ENCODE measurements around the gene CA14.
A peak's percentile ranks its signal among the peaks of the same experiment; 100 is the strongest.
"Not testable (repeated sequence)": the region's sequence is repeated elsewhere in the genome, so short reads cannot be mapped to it uniquely, and the experiment has no call there.

CA14 gene

GRCh38 chr1:150235852-150236613 lies 21.5 kb upstream of the CA14 start, which contains the start of gene ANP32E:
ANP32E (minus strand) TSS chr1:150236112; CDS start chr1:150235786, 326 bp downstream.
- DNase-seq (ENCODE audit: low spot score) = peak; percentile 100

- no peak for DNase-seq (ENCODE audit: low spot score)
These were observed 20.9 kb upstream of the CA14 start for GRCh38 chr1:150236614-150237100.

GRCh38 chr1:150237176-150237575 lies 20.4 kb upstream of the CA14 start:
- DNase-seq (ENCODE audit: low spot score) = not testable (repeated sequence)

GRCh38 chr1:150237746-150238145 lies 19.8 kb upstream of the CA14 start:
- no peak for DNase-seq (ENCODE audit: low spot score)

GRCh38 chr1:150243003-150243402 lies 14.6 kb upstream of the CA14 start:
- no peak for DNase-seq (ENCODE audit: low spot score)

- DNase-seq (ENCODE audit: low spot score) = no peak
These were observed 7.6 kb upstream of the CA14 start for GRCh38 chr1:150249936-150250335.

GRCh38 chr1:150256198-150256553 lies 1.4 kb upstream of the CA14 start:
- no peak for DNase-seq (ENCODE audit: low spot score)

GRCh38 chr1:150256554-150257341 lies 826 bp upstream of the CA14 start:
- peak; percentile 90 for DNase-seq (ENCODE audit: low spot score)

- peak; percentile 49 for DNase-seq (ENCODE audit: low spot score)
These were observed 1.6 kb downstream of the CA14 start for GRCh38 chr1:150259217-150259616.

- no peak for DNase-seq (ENCODE audit: low spot score)
These were observed 2.4 kb downstream of the CA14 start for GRCh38 chr1:150259758-150260669.

- no peak for DNase-seq (ENCODE audit: low spot score)
These were observed 3.8 kb downstream of the CA14 start for GRCh38 chr1:150261367-150261766.

- no peak for DNase-seq (ENCODE audit: low spot score)
These were observed 5.1 kb downstream of the CA14 start for GRCh38 chr1:150262388-150263320.

- no peak for DNase-seq (ENCODE audit: low spot score)
These were observed 6.0 kb downstream of the CA14 start for GRCh38 chr1:150263549-150263948.

- no peak for DNase-seq (ENCODE audit: low spot score)
These were observed 10.3 kb downstream of the CA14 start for GRCh38 chr1:150267896-150268295.

GRCh38 chr1:150268340-150268704 lies 10.7 kb downstream of the CA14 start:
- peak; percentile 37 for DNase-seq (ENCODE audit: low spot score)

- peak; percentile 98 for DNase-seq (ENCODE audit: low spot score)
These were observed 11.3 kb downstream of the CA14 start, which contains the start of gene APH1A for GRCh38 chr1:150268705-150269403. APH1A (minus strand) TSS chr1:150269016; CDS start chr1:150268810, 206 bp downstream.

GRCh38 chr1:150269451-150269850 lies 11.9 kb downstream of the CA14 start:
- no peak for DNase-seq (ENCODE audit: low spot score)

GRCh38 chr1:150271291-150271959 lies 13.9 kb downstream of the CA14 start:
- DNase-seq (ENCODE audit: low spot score) = no peak

GRCh38 chr1:150273311-150273710 lies 15.7 kb downstream of the CA14 start:
- peak; percentile 49 for DNase-seq (ENCODE audit: low spot score)
